ENCODE data around the gene FTH1. TPM values are rescaled to one million over a fixed set of nuclear protein-coding genes. Genes with fewer than 3 reads are reported as not detected.

FTH1 gene
- total and polyA plus RNA-seq, 4 donors, result 592 to 4,630 (median 2,175) TPM

DNA sequence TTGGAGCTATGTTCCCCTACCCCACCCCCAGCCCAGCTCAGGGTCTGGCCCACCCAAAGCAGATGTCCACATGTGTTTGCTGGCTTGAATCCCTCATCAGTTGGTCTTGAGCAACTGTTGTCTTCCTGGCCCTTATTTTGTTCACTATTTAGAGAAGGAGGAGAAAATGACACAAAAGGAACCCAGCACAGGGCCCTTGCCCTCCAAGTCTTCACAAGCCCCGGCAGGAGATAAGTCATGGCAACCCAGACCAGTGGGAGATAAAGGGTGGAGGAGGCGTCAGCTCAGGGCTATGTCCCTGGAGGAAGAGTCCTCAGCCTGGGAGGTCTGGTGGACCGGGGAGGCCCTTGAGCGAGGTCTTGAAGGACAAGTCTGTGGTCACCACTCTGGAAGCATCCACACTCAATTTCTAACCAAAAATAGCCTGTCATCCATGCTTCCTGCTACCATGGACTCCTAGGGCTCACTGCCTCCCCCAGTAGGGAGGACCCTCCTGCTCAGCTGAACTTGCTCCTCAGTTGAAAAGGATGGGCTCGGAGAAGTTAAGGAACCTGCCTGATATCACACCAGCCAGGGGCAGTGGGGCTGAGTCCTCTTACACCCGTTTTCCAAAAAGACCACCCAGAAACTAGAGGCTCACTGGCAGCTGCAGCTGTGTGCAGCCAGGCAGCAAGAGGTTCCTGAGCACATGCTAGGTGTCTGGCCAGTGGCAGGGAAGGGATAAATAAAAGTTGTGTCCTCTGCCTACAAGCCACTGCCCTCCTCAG is 48.3 kb downstream of the FTH1 start:
- DNase-seq (ENCODE audit: low spot score), result peak; percentile 59
- Histone ChIP-seq H3K4me3 (ENCODE audit: low read depth in 1 of 3, low read length in 3 of 3) (no peak overlapping the region), H3K9me3 (ENCODE audit: control insufficient read depth in 4 of 4, low read length in 3 of 4) (no peaks in the 10 kb centered on the region), H3K36me3 (ENCODE audit: control insufficient read depth in 4 of 4, insufficient read depth in 3 of 4, low read depth in 1 of 4, low read length in 3 of 4) (no peaks in the 10 kb centered on the region), H3K27me3 (ENCODE audit: control insufficient read depth in 4 of 4, insufficient read depth in 4 of 4, low read length in 3 of 4) (no peaks in the 10 kb centered on the region), H3K4me1 (ENCODE audit: control insufficient read depth in 4 of 4, insufficient read depth in 4 of 4, low read length in 3 of 4) (peaks cover 0 to 13% (median 8%) of the 10 kb centered on the region in 4 donors), H3K9ac (ENCODE audit: low read depth in 1 of 2, low read length in 2 of 2) (no peak overlapping the region), H3K27ac (ENCODE audit: low read depth in 1 of 2, low read length in 2 of 2) (no peak overlapping the region)
- TF ChIP-seq HNF4G (IDR thresholded peaks at IDR 0.05) (no peak), FOXA1 (IDR thresholded peaks at IDR 0.05) (no peak)
- 79% methylated on average over 6 of the region's 6 CpGs for WGBS

- Histone ChIP-seq H3K27me3 (ENCODE audit: control insufficient read depth in 4 of 4, insufficient read depth in 4 of 4, low read length in 3 of 4) (no peaks in the 10 kb centered on the region), H3K9ac (ENCODE audit: low read depth in 1 of 2, low read length in 2 of 2) (no peak overlapping the region), H3K27ac (ENCODE audit: low read depth in 1 of 2, low read length in 2 of 2) (peak overlapping the region; percentile 15 to 39), H3K4me3 (ENCODE audit: low read depth in 1 of 3, low read length in 3 of 3) (no peak overlapping the region), H3K36me3 (ENCODE audit: control insufficient read depth in 4 of 4, insufficient read depth in 3 of 4, low read depth in 1 of 4, low read length in 3 of 4) (no peaks in the 10 kb centered on the region), H3K9me3 (ENCODE audit: control insufficient read depth in 4 of 4, low read length in 3 of 4) (no peaks in the 10 kb centered on the region), H3K4me1 (ENCODE audit: control insufficient read depth in 4 of 4, insufficient read depth in 4 of 4, low read length in 3 of 4) (peaks cover 0 to 12% (median 6%) of the 10 kb centered on the region in 4 donors)
- no peak for TF ChIP-seq RXRA (IDR thresholded peaks at IDR 0.05)
- TF ChIP-seq ZBTB33 (IDR thresholded peaks at IDR 0.05), result no peak
- TF ChIP-seq, protein P1, sequence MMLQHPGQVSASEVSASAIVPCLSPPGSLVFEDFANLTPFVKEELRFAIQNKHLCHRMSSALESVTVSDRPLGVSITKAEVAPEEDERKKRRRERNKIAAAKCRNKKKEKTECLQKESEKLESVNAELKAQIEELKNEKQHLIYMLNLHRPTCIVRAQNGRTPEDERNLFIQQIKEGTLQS (IDR thresholded peaks at IDR 0.05), result no peak
- no peak for TF ChIP-seq GABPA (IDR thresholded peaks at IDR 0.05 in 1 of 2, conservative IDR thresholded peaks at IDR 0.05 in 1 of 2)
- no peak for TF ChIP-seq YY1 (IDR thresholded peaks at IDR 0.05)
- WGBS, result 80% methylated on average over 14 of the region's 14 CpGs
- DNase-seq (ENCODE audit: low spot score), result peak; percentile 34
Observed at GRCh38 chr11:61918251-61918937, 49.0 kb downstream of the FTH1 start.

DNA sequence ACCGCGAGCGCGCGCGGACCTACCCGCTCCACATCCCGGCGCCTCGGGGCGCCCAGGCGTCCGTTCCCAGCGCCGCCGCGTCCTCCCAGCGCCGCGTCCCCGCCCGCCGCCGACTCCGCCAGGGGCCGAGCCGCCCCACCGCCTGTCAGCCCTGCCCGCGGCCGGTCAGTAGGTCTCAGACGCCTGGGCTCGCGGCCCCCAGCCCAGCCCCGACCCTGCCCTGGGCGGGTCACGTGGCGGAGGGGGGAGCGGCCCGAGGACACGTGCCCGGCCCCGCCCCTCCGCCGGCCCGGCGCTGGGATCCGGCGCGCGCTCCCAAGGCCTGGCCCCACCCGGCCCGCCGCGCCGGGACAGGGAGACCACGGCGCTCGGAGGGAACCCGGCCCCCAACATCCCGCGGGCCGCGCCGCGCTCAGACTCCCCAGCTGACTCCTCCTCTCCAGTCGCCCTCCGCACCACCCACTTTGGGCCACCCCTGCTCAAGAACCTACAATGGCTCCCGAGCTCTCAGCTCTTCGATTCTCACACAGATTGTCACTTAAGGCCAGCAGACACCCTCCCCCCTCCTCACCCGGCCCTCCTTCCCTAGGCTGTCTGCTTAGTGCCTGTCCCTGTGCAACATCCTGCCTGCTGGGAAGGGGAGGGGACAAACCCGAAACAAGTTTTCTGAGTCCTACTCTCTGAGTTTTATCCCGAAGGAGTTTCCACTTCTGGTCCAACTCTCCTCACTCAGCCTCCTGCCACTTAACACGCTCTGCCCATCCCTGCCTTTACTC is 49.9 kb downstream of the FTH1 start, which contains the start of gene RAB3IL1:
RAB3IL1 (minus strand) TSS at position 233 of the 776 bp plus-strand sequence; CDS start at position 34, 199 bp downstream.
- no peak within 1 kb of the TSS for H3K9ac ChIP-seq (ENCODE audit: low read depth in 1 of 2, low read length in 2 of 2)
- WGBS, result 4% methylated on average over 74 of the region's 74 CpGs
- no peaks in the 10 kb centered on the region for H3K36me3 ChIP-seq (ENCODE audit: control insufficient read depth in 4 of 4, insufficient read depth in 3 of 4, low read depth in 1 of 4, low read length in 3 of 4)
- H3K27ac ChIP-seq (ENCODE audit: low read depth in 1 of 2, low read length in 2 of 2), result peak within 1 kb of the TSS; percentile 40 to 61
- TF ChIP-seq JUND (IDR thresholded peaks at IDR 0.05) (no peak), SP1 (IDR thresholded peaks at IDR 0.05) (peak; percentile 20)
- peak within 1 kb of the TSS in 2 of 3 donors; percentile 43 to 64 for H3K4me3 ChIP-seq (ENCODE audit: low read depth in 1 of 3, low read length in 3 of 3)
- peak; percentile 65 for DNase-seq (ENCODE audit: low spot score)
- no peaks in the 10 kb centered on the region for H3K27me3 ChIP-seq (ENCODE audit: control insufficient read depth in 4 of 4, insufficient read depth in 4 of 4, low read length in 3 of 4)
- no peaks in the 10 kb centered on the region for H3K9me3 ChIP-seq (ENCODE audit: control insufficient read depth in 4 of 4, low read length in 3 of 4)
- H3K4me1 ChIP-seq (ENCODE audit: control insufficient read depth in 4 of 4, insufficient read depth in 4 of 4, low read length in 3 of 4), result peaks cover 0 to 5% (median 4%) of the 10 kb centered on the region in 4 donors
